Measurements from ENCODE around the gene MTIF3.
"Not testable (repeated sequence)": the region's sequence is repeated elsewhere in the genome, so short reads cannot be mapped to it uniquely, and the experiment has no call there.

MTIF3 gene

GRCh38 chr13:27408074-27408473 is 42.3 kb downstream of the MTIF3 start:
- DNase-seq = no peak

GRCh38 chr13:27406178-27406939 is 44.0 kb downstream of the MTIF3 start:
- DNase-seq = no peak

- peak; percentile 15 for DNase-seq
Observed at GRCh38 chr13:27405546-27406134, 44.7 kb downstream of the MTIF3 start.

- DNase-seq = no peak
Observed at GRCh38 chr13:27404680-27405079, 45.7 kb downstream of the MTIF3 start.

- no peak for DNase-seq
Observed at GRCh38 chr13:27403727-27404385, 46.5 kb downstream of the MTIF3 start.

- no peak for DNase-seq
Observed at GRCh38 chr13:27403203-27403678, 47.1 kb downstream of the MTIF3 start.

GRCh38 chr13:27401210-27401609 is 49.2 kb downstream of the MTIF3 start:
- no peak for DNase-seq

GRCh38 chr13:27400405-27400804 is 50.0 kb downstream of the MTIF3 start:
- not testable (repeated sequence) for DNase-seq

GRCh38 chr13:27398360-27398759 is 52.0 kb downstream of the MTIF3 start:
- DNase-seq = no peak

GRCh38 chr13:27396252-27396846 is 54.0 kb downstream of the MTIF3 start:
- no peak for DNase-seq

GRCh38 chr13:27395007-27395510 is 55.3 kb downstream of the MTIF3 start:
- DNase-seq = no peak

- DNase-seq = no peak
Observed at GRCh38 chr13:27393101-27393500, 57.3 kb downstream of the MTIF3 start.

- DNase-seq = no peak
Observed at GRCh38 chr13:27391471-27391870, 58.9 kb downstream of the MTIF3 start.

GRCh38 chr13:27389891-27390290 is 60.5 kb downstream of the MTIF3 start:
- DNase-seq = no peak

GRCh38 chr13:27388241-27388640 is 62.1 kb downstream of the MTIF3 start:
- no peak for DNase-seq
